ENCODE measurements around the gene PPTC7. TPM values are rescaled to one million over a fixed set of nuclear protein-coding genes. Genes with fewer than 3 reads are reported as not detected.

The PPTC7 gene
- total and polyA plus RNA-seq, 2 of the 13 experiments (the other 11 are each of a cell fraction or from before 2014, with no cell fraction given), result 4.8 to 12.3 TPM

GRCh38 chr12:110533607-110534006 lies 49.5 kb downstream of the PPTC7 start (continued):
- TF ChIP-seq GATA4 (IDR thresholded peaks at IDR 0.05; ENCODE audit: borderline replicate concordance, low read depth), result no peak
- peak; percentile 38; the same call in 1 of the 2 replicates for TF ChIP-seq HNF4G (IDR thresholded peaks at IDR 0.05; ENCODE audit: borderline replicate concordance, low read depth, low read length)
- no peak for TF ChIP-seq HNF4G (CRISPR knock-in tag; IDR thresholded peaks at IDR 0.05; ENCODE audit: borderline replicate concordance, low read depth)
- TF ChIP-seq DNMT3B (CRISPR knock-in tag; conservative IDR thresholded peaks at IDR 0.05), result no peak
- TF ChIP-seq FOXP1 (IDR thresholded peaks at IDR 0.05), result no peak
- TF ChIP-seq FOXP1 (CRISPR knock-in tag; IDR thresholded peaks at IDR 0.05), result 0 out of 2 replicates have a peak, but pooled peaks have one; percentile 11
- peak; percentile 50; the same call in 1 of the 2 replicates for TF ChIP-seq ARID5B (CRISPR knock-in tag; IDR thresholded peaks at IDR 0.05)
- TF ChIP-seq ARNT2 (CRISPR knock-in tag; IDR thresholded peaks at IDR 0.05; ENCODE audit: low read depth), result no peak
- TF ChIP-seq HNF4A (CRISPR knock-in tag; IDR thresholded peaks at IDR 0.05), result peak; percentile 57
- no peak for TF ChIP-seq ZUFSP (CRISPR knock-in tag; IDR thresholded peaks at IDR 0.05; ENCODE audit: borderline replicate concordance)
- no peak for TF ChIP-seq GABPA (IDR thresholded peaks at IDR 0.05; ENCODE audit: low read depth, low read length)
- no peak for TF ChIP-seq GABPA (CRISPR knock-in tag; IDR thresholded peaks at IDR 0.05; ENCODE audit: low read depth)
- no peak for TF ChIP-seq ZNF260 (CRISPR knock-in tag; IDR thresholded peaks at IDR 0.05; ENCODE audit: borderline replicate concordance, low read depth)
- TF ChIP-seq ZNF766 (CRISPR knock-in tag; IDR thresholded peaks at IDR 0.05; ENCODE audit: borderline replicate concordance), result no peak
- no peak for TF ChIP-seq FOXA1 (IDR thresholded peaks at IDR 0.05)
- TF ChIP-seq FOXA1 (CRISPR knock-in tag; IDR thresholded peaks at IDR 0.05), result peak; percentile 63
- TF ChIP-seq ZNF510 (CRISPR knock-in tag; IDR thresholded peaks at IDR 0.05; ENCODE audit: low read depth), result no peak
- peak; percentile 53; the same call in 1 of the 2 replicates for TF ChIP-seq PAXIP1 (CRISPR knock-in tag; conservative IDR thresholded peaks at IDR 0.05)
- no peak for TF ChIP-seq ZNF749 (CRISPR knock-in tag; IDR thresholded peaks at IDR 0.05; ENCODE audit: borderline replicate concordance)
- no peak for TF ChIP-seq MEIS2 (CRISPR knock-in tag; IDR thresholded peaks at IDR 0.05)
